IPS-18c (cell line): ENCODE data around the gene SRPRA.
"Not testable (repeated sequence)": the region's sequence is repeated elsewhere in the genome, so short reads cannot be mapped to it uniquely, and the experiment has no call there.

ENCODE experiments used
- H3K4me3 ChIP-seq: 2 replicates; pipeline ENCODE4 v1.7.0; 2013; ENCODE audit warnings: low read depth, mild to moderate bottlenecking, low read length, moderate library complexity; ENCODE audit not compliant: insufficient read depth
- H3K9me3 ChIP-seq: one replicate; pipeline ENCODE4 v1.6.1; 2013; ENCODE audit warnings: mild to moderate bottlenecking, low read length, moderate library complexity; ENCODE audit not compliant: control insufficient read depth, insufficient read depth

SRPRA gene

DNA sequence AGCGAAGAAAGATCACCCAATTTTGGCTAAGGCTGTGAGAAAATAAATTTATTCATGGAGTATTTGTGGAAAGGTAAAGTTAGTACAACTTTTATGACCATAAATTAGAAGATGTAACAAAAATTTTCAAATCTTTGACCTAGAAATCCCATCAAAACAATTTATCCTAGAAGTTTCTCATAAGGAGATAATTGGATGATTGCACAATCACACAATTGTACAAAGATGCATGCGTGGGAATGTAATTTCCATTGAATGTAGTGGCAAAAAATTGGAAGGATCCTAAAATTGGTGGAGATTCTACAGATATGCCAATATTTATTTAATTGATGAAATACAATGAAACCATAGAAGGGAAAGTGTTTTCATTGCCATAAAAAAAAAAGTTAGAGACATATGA, 11.6 kb downstream of the SRPRA start:
- Histone ChIP-seq H3K9me3 (peaks cover 2% of the 10 kb centered on the region), H3K4me3 (no peak overlapping the region)

DNA sequence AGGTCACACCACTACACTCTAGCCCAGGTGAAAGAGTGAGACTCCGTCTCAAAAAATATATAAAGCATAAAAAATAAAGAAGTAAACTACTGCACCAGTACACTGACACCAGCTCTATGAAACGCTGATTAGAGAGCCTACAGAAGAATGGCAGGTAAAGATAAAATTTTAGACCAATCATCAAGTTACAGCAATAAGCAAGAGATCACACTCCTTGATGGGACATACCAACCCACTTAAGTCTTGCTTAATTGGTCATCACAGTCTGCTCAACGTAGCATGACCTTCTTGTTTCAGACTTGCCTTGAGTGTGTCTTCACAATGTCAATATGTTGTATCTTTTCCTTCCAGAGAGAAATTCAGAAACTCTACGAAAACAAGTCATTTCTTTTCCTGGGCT, 12.5 kb downstream of the SRPRA start:
- Histone ChIP-seq H3K4me3 (no peak overlapping the region), H3K9me3 (peaks cover 2% of the 10 kb centered on the region)

DNA sequence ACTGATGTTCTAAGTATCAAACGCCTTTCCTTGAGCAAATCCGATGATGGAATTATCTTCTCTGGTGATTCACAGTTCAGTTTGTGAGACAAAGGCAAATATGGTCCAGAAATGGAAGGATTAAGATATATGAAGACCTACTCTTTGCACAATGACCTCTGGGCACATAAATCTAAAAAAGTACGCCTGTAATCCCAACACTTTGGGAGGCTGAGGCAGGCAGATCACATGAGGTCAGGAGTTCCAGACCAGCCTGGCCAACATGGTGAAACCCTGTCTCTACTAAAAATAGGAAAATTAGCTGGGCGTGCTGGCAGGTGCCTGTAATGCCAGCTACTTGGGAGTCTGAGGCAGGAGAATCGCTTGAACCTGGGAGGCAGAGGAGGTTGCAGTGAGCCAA, 13.2 kb downstream of the SRPRA start:
- H3K9me3 ChIP-seq, H3K4me3 ChIP-seq: not testable (repeated sequence)

DNA sequence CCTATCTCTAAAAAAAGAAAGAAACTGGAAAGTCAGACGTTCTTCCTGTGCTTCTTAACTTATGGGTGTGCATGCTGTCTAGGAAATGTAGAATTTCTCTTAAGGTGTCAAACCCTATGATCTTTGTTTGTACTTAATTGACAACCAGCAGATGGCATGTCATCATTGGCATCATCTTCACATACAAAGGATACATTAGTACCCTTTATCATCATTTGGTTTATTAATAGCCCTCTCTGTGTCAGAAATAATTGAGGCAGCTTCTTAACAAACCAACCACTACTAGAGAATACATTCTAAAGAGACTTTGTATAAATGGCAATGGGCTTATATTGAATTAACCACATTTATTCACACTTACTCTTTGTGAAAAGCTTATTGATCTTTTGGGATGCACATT, 13.9 kb downstream of the SRPRA start:
- H3K9me3 ChIP-seq: peaks cover 2% of the 10 kb centered on the region
- H3K4me3 ChIP-seq: no peak overlapping the region

DNA sequence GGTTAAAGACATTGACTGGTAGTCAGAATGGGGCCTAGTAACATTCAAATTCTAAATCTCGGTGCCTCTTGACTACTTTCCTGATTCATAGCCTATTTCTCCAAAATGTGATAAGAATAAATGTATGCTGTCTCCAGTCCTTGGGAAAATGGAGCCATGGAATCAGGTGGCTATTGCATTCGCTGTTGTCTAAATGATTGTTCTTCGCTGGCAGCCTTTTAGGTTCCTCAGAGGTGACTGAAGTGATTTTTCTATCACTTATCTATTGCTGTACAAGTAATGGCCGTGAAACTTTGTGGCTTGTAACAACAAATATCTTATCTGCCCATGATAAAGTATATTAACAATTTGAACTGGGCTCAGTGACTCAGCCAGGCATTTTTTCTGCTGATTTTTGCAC, 15.4 kb downstream of the SRPRA start:
- Histone ChIP-seq H3K4me3 (no peak overlapping the region), H3K9me3 (peaks cover 4% of the 10 kb centered on the region)

DNA sequence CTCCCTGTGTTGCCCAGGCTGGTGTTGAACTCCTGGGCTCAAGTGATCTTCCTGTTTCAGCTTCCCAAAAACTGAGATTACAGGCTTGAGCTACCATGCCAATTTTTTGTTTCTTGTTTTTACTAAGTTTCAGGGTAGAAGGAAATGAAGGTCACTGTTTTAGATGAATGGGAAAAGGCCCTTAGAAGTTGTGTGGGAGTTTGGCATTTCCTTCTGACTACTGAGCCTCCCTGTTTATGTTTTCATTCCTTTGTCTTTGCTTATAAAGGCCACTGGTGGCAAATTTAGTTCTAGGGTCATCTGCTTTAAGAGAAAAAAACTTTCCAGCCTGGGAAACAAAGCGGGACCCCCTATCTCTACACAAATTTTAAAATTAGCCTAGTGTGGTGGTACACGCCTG, 22.1 kb downstream of the SRPRA start:
- Histone ChIP-seq H3K9me3 (peaks cover 2% of the 10 kb centered on the region), H3K4me3 (no peak overlapping the region)

DNA sequence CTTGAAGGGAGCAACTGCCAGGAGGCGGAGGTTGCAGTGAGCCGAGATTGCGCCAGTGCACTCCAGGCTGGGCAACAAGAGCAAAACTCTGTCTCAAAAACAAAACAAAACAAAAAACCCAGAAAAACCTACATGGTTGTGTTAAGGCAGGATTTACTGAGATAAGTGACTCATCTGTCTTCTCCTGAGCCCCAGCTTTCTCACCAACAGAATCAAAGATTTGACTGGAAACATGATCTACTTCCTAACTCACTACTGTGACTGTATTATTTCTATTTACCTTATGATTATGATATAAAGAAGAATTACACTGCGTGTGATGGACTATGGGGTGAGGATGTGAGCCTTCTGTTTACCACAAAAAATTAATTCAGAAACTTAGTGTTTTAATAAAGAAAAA, 35.3 kb downstream of the SRPRA start:
- Histone ChIP-seq H3K9me3 (no peaks in the 10 kb centered on the region), H3K4me3 (no peak overlapping the region)

DNA sequence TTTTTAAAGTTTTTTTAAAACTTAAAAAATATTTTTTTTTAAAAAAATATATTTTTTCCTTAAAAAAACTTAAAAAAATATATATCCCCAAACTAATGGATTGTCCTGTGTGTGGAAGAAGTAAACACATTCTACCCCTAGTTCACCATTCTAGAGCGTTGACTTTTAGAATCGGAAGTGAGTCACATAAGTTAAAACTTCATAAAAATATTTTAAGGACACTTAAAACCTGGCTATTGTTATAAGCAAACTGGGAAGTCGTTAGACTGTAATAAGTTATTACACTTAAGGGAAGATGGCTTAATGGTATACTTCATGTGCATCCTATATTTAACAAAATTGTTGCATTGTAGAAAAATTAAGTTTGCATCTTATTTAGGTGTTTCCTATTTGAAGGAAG, 36.0 kb downstream of the SRPRA start:
- Histone ChIP-seq H3K9me3 (no peaks in the 10 kb centered on the region), H3K4me3 (no peak overlapping the region)

DNA sequence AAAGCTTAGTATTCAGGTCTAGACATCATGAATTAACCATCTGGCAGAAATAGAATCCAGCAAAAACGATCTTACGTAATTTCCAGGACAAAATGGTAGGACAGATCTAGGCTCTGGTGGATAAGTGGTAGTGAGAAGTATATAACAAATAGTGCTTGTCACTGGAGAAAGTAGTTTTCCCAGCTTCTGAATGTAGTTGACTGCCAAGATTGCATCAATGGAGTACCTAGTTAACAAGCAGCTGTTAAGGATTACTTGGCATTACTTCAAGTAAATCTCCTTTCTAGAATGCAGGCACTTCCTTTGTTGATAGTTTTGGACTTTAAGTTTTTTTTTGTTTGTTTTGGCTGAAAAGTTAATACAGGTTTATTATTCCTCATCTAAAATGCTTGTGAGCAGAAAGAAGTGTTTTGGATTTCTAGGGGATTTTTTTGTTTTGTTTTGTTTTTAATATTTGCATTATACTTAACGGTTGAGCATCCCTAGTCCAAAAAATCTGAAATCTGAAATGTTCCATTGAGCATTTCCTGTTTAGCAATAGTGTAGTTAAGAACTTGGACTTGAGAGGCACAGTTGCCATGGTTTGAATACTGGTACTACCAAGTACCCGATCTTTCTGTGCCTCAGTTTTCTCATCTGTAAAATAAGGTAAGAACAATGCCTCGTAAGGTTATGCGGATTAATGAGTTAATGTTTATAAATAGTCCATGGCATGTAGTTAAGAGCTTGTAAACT, 36.8 kb downstream of the SRPRA start:
- H3K9me3 ChIP-seq: no peaks in the 10 kb centered on the region
- H3K4me3 ChIP-seq: no peak overlapping the region

DNA sequence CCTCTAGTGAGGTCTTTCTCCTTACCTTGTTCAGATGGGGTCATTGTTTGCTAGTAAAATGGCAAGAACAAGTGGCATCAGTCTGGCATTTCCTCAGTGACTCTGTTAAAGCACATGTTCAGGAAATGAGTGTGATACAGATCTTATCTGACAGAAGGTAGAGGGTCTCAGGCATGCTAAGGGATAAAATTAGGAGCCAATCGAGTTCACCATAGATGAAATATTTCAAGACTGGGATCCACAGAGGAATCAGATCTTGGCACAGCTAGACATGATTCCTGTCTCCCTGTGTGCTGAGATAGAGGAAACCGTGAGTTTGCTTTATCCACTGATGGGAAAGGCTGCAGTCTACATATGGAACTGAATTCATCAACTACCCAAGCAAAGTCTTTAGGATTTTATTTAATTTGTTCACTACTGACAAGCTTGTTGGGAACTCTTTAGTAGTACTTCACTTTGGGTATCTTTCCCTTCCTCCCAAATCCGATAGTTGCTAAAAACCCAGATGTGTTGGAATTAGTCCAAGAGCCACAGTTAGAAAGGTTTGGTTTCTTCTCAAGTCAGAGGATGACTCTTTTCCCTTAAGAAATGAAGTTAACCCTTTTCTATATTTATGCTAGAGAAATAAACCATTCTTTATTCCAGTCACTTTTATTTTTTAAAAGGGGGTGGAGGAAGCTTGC, 38.7 kb downstream of the SRPRA start:
- H3K9me3 ChIP-seq: no peaks in the 10 kb centered on the region
- H3K4me3 ChIP-seq: no peak overlapping the region

DNA sequence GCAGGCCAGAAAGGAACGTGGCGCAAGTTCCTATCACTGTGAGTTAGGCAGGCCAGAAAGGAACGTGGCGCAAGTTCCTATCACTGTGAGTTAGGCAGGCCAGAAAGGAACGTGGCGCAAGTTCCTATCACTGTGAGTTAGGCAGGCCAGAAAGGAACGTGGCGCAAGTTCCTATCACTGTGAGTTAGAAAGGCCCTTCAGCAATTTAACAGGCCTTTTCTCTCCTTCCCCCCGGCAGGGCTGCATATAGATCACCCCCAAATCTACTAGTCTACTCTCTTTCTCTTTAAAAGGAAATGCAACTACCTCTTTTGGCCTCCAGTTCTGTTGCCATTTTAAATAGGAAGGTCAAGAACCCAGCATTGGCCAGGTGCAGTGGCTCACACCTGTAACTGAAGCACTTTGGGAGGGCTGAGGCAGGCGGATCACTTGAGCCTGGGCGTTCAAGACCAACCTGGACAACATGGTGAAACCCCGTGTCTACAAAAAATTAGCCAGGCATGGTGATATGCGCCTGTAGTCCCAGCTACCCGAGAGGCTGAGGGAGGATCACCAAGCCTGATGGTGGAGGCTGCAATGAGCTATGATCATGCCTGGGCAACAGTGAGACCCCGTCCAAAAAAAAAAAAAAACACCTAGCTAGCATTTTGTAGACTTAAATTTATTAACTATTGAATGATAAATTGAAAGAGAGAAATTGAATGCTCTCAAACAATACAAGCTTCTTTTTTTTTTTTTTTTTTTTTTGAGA, 42.2 kb downstream of the SRPRA start:
- no peak overlapping the region for H3K4me3 ChIP-seq
- peaks cover 2% of the 10 kb centered on the region for H3K9me3 ChIP-seq

DNA sequence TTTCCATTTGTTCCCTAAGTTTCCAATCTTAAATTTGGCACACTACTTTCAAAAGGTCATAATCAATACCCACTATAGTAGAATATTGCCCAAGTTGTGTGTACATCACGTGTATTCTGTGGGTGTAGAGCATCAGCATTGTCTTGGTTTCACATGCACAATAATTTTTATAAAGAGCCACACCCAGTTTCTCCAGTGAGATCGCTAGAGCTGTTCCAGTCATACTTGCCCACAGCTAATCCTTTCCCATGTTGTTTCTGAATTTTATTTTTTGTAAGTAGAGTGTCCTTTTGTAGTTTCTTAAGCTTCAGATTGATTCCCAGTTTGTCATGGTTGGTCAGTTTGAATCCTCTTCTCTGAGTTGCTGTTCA, 43.4 kb downstream of the SRPRA start:
- Histone ChIP-seq H3K4me3 (no peak overlapping the region), H3K9me3 (peaks cover 2% of the 10 kb centered on the region)

DNA sequence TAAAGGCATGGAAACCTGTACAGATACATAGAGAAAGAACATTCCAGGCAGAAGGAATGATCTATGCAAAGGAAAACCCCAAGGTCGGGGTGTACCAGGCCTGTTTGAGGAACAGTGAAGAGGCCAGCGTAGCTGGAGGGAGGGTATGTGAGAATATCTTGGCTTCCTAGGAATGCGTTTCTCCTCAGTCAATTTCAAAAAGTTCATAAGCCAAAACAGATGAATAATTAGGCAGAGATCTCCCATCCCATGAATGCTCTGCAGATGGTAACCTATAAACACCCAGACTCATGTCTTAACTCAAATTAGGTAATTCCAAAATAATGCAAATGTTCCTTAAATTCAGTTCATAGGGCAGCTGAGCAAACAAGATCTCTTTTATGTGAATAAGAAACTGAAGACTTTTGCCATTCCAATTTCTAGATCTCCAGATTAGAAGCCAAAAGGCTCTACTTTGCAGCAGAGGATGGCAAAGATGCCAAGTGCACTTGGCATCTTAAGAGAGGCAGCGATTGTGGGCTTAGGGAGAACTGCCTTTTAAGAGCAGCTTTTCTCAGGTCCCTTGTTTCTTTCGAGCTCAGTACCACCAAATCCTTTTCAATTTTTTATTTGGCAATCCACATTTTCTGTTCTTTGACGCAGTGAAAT, 43.9 kb downstream of the SRPRA start:
- H3K4me3 ChIP-seq: no peak overlapping the region
- H3K9me3 ChIP-seq: peaks cover 2% of the 10 kb centered on the region

DNA sequence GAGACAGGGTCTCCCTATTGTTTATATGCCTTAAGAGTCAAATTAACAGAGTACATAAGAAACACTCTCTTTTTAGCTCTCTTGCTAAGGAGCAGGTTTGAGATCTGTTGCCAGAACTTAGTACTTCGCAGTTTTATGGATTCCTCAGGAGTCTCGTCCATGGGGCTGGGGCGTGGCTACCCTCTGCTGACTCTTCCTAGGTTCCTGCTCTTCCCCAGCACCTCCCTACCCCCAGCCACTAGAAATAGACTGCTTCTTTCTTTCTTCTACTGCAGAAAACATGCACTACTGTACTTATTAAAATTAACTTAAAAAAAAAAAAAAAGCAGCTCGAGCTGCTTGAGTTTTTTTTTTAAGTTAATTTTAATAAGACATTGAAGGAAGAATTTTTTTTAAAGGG, 49.1 kb downstream of the SRPRA start:
- Histone ChIP-seq H3K4me3 (no peak overlapping the region), H3K9me3 (peaks cover 2% of the 10 kb centered on the region)

DNA sequence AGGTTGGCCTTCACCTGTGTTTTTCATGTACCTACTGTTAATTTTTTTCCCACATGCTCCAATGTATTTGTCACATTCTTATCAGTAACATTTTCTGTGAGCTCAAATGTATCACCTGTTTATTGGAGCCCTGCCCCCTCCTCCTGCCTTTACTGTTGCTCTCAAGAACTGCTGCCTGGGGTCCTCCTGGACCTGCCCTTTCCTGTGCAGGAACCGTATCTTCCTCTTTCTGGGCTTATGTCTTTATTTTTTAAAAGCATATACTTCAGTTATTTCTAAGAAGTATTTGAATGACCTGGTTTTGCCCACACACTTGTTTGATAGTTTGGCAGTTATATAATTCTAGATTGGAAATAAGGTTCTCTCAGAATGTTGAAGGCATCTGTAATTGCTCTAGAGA, 51.2 kb downstream of the SRPRA start:
- no peak overlapping the region for H3K4me3 ChIP-seq
- no peaks in the 10 kb centered on the region for H3K9me3 ChIP-seq

DNA sequence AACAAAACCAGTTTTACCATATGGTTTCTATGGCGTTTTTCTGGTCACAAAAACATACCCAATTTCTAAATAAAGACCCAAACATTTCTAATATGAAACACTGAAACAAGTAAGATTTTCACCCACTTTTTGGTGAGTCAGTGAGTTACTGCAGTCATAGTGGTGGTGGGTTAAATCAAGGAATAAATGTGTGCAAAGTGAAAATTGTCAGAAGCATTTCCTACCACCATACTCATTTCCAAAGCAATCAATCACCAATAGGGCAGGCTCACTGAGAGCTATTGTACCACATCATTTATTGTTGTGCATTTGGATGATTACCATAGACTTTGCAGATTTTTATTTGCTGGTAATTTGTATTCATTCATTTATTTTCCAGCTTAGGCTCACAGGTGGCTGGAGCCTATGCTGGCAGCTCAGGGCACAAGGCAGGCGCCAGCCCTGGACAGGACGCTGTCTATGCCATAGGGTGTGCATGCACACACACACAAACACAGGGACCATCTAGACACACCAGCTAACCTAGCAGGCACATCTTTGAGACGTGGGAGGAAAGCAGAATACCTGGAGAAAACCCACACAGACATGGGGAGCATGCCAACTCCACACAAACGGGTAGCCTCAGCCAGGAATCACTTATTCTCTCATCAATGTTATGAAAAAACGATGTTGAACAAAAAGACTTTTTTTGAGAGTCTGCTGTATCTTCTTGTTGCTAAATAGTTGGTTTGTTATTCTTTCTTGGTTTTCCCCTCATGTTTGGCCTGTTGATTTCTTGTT, 52.0 kb downstream of the SRPRA start:
- Histone ChIP-seq H3K4me3 (no peak overlapping the region), H3K9me3 (no peaks in the 10 kb centered on the region)

DNA sequence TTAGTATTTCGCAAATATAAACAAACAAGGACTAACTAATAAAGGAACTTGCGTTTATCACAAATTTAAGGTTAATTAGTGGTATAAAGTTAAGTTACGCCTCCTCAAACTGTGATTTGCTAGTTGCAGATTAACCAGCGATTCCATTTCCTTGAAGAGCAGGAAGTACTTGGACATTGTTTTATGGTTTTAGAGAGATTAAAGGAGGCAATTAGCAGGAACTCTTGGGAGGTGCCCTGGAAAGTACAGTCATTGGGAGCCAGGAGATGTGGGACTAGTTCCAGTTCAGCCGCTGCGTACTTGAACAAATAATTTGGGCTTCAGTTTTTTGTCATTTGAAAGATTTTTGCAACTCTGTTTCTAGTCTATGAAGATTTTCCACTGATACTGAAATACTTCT, 53.9 kb downstream of the SRPRA start:
- Histone ChIP-seq H3K4me3 (no peak overlapping the region), H3K9me3 (no peaks in the 10 kb centered on the region)
